HPDE6-E6E7 (cell line): Measurements from ENCODE around the gene ATP8A2.
"Not testable (repeated sequence)": the region's sequence is repeated elsewhere in the genome, so short reads cannot be mapped to it uniquely, and the experiment has no call there.

Experiments
- DNase-seq: peaks from one replicate; pipeline ENCODE4 v3.0.0; 2011; ENCODE audit warnings: missing footprints; ENCODE audit errors: extremely low spot score

Gene ATP8A2

DNA sequence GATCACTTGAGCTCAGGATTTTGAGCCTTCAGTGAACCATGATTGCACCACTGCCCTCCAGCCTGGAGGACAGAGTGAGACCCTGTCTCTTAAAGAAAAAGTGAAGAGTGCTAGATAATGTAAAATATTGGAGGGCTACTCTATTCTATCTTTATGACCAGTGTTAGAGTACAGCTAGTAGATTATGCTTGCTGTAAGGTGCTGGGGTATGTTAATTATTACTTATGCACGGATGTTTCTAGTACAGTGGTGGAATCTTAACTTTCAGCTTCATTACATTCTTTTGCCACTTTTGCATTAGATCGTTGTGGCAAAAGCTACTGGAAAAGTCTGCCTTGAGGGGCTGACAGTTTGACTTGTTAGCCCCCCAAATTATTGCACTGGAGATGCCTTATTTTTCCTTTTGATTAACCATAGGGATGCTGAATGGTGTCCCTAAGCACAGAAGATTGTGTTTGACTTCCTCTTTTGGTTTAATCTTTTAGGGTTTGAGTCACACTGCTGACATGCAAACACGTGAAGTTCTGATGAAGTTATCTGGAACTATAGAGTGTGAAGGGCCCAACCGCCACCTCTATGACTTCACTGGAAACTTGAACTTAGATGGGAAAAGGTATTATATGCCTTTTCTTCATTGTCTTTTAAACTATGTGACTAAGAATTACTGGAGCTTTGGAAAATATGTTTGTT is 169.8 kb downstream of the ATP8A2 start:
- no peak for DNase-seq

DNA sequence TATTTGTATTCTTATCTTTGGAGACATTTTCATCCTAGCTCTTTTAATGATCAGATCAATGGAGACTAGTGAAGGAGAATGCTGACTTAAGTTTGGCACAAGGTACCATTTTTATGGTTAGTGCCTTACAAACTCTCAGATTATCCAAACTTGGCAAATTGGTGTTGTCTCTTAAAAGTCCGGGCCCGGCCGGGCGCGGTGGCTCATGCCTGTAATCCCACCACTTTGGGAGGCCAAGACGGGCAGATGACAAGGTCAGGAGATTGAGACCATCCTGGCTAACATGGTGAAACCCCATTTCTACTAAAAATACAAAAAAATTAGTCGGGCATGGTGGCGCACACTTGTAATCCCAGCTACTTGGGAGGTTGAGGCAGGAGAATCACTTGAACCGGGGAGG is 177.2 kb downstream of the ATP8A2 start:
- DNase-seq, result not testable (repeated sequence)

DNA sequence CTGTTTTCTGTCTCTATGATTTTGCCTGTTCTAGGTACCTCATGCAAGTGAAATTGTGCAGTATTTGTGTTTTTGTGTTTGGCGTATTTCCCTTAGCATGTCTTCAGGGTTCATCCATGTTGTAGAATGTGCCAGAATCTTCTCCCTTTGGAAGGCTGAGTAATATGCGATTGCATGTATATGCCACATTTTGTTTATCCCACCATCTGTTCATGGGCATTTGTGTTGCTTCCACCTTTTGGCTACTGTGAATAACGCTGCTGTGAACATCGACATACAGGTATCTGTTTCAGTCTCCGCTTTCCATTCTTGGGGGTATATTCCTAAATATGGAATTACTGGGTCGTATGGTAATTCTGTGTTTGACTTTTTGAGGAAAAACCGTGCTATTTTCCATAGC is 190.0 kb downstream of the ATP8A2 start:
- DNase-seq, result no peak

DNA sequence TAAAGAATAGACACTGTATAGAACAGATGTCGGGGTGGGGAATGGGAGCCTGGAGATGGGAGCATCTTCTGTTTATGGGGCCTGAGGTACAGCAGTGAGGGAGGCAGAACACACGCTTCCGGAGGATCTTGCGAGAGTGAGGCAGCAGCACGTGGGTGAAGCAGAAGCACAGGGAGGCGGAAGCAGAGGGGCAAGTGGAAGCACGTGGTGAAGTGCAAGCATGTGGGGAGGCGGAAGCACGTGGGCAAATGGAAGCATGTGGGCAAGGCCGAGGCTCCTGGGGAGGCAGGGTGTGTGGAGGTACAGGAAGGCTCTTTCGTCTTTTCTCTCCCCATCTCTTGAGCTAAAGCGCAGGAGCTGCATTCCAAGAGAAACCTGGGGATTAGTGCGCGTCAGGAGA is 198.4 kb downstream of the ATP8A2 start:
- no peak for DNase-seq

DNA sequence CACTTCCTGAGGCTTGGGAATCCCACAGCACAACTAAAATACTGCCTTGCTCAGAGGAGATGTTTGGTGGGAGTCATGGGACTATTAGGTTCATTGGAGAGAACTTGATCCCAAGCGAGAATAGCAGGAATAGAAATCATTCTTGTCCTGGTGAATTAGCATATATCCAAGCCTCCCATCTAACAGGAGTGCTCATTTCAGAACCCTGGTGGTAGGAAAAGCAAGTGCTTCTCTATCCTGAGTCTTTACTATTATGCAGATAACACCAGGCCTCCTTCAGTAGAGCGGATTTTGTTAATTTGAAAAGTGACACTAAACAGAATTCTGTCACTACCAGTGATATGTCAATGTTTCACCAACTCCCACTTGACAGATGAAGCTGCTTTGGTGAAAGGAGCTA is 199.5 kb downstream of the ATP8A2 start:
- DNase-seq, result no peak

DNA sequence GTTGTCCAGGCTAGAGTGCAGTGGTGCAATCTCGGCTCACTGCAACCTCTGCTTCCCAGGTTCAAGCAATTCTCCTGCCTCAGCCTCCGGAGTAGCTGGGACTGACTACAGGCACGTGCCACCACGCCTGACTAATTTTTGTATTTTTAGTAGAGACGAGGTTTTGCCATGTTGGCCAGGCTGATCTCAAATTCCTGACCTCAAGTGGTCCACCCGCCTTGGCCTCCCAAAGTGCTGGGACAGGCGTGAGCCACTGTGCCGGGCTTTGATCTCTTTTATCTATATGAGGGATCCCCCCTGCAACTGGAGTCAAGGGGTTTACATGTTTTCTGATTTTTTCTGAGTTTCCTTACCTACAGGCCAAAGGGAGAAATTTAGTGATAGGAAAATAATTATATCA is 200.4 kb downstream of the ATP8A2 start:
- DNase-seq, result not testable (repeated sequence)

DNA sequence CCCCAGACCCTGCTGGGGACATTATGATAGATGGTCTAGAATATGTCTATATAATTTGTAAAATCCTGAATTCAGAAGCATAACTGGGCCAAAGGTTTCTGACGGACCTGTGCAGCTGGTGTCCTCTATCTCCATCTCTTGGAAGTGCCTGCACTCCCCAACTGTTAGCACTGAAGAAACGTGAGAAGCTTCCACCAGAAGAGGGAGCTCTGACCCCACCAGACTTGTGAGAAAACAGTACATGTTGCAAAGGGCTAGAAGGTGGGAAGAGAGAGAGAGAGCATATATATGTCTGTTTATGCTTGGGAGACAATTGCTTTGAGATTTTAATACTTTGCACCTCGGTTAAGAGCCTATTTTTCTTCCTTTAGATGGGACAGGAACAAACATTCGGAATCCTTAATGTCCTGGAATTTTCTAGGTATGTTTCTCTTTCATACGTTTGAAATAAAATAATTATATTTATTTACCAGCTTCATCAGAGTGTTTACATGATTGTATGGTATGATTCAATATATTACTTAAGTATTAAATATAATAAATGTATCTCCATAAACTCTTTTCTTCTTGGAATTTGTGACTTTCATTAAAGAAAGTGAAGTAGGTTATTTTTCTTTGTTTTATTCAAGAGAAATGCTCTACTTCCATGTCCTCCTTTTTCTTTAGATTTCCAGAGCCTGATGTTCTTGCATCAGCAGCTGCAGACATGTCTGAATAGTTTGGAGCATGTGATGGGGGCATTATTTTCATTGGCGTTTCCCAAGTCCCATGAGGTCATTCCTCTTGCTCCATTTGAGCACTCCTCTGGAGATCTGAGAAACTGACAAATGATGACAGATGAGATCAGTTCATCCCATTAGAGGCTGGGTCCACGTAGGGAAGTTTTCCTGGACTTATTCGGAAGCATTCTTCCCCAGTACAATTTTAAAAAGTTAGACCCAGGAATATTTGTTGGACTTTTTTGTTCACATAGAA is 202.9 kb downstream of the ATP8A2 start:
- DNase-seq, result peak; percentile 1

DNA sequence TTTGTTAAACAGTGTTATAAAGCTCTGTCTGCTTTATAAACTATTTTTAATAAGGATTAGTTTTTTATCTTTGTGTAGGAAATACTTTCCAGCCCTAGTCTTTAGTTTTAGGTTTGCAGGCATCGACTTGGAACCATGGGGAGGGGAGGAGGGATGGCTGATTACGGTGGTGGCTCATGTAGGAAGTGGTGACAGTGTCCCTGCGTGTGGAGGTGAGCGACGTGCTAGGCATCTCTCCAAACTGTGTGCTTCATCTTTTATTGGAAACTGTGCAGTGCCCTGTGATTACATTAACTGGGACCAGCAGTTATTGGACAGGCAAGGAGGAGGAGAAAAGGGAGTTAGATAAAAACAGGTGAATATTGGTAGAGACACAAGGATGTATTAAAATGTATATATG is 203.8 kb downstream of the ATP8A2 start:
- no peak for DNase-seq

DNA sequence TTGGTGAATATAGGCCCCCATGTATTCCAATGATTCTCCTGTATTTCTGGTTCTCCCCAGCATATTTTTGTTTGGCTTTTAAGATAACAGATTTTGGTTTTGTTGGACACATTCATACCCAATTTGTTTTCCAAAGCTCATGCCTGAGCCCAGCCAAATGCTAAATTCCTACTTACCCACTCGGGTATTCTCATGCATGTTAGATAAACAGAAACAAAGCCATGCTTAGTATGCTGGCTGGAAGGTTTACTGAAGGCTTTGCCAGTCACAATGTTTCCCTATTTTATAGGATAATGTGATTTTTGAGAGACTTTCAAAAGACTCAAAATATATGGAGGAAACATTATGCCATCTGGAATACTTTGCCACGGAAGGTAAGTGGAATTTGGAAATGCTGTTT is 206.8 kb downstream of the ATP8A2 start:
- DNase-seq, result no peak

DNA sequence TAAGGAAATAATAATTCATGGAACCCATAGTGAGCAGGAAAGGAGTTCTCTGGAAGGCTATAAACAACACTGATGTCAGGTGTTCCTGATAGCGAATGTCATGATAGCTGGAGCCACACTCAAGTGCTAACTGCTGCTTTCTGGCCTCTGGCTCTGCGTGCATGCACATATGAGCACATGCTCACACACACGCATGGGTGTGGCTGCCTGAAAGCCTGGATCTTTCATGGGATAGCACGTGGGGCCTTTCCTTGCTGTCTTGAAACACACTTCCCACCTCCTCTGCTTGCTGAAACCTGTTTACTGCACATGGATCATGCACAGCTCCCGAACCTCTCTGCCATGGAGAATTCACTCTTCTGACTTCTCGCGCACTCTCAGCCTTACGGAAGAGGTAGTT is 207.4 kb downstream of the ATP8A2 start:
- no peak for DNase-seq

DNA sequence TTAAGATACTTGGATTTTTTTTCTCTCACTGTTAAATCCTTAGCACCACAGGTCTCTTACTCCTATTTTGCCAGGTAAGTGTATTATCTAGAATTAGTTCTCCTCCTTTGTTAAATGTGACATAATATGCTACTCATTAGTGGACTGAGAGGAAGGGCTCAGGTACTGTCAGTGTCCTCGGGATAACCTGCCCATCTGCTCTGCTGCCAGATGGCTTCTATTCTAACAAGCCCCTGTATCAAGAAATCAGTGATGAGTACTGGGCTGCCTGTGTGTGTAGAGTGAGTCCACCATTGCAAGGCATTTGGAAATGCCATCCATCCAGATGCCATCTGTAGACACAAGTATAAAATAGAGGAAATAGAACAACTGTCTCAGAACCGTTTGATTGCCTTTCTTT is 209.6 kb downstream of the ATP8A2 start:
- no peak for DNase-seq

DNA sequence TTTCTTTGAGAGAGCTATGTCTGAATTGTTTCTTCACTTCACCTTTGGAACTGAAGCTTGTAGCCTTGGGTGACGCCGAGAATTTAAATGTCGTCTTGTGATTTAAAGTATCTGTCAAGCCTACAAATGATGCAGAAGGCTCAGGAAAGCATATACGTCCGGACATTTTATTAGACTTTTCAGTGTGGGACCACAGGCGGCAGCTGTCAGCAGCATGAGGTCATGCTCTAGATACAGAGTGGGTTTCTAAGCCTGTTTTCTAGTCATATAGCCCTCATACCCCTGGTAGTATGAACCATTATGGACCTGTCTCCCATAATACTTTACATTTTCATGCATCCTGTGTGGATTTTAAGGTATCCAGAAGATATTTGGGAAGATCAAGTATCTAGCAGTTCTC is 212.3 kb downstream of the ATP8A2 start:
- DNase-seq, result no peak

DNA sequence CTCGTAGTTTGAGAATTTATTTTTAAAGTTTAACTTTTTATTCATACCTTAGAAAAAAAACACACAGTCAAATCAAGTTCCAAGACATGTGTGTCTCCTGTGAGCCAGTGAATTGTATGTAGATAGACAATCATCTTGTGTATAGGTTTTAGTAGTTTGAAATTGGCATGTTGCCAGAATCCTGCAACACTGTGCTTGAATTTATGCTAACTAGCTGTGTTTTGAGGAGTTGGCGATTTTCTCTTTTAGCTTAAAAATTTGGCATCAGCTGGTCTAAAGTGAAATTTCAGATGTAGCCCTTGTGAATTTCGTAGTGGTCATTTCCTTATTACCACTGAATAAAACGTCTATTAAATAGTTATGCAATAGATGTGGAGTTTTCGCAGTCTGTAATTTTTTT is 213.2 kb downstream of the ATP8A2 start:
- DNase-seq, result no peak

DNA sequence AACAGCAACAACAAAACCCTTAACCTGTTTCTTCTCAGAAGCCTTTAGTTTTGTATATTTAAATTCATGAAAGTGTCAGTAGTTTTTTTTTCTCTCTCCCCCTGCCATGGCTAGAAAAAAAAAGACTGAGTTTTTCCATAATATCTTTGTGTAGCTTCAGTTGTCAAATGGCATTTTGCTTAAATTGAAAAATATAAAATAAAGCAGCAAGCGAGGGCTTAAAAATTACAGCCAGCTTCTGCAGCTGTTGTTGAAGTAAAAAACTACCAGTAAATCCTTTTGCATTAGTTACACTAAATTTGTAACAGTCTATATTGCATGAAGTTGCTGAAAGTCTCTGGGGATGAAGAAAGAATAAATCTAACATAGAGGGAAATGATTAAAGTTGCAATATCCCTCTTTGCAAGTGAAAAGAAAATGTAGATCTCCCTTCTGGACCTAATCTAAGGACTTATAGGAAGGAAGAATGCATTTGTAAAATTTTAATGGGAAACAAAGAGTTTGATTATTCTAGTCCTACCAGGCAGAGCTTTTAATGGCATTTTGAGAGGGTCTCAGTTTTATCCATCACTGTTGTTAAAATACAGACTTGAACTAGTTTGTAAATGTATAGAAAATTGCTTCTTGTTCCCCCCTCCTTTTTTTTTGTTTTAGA is 215.7 kb downstream of the ATP8A2 start:
- no peak for DNase-seq

DNA sequence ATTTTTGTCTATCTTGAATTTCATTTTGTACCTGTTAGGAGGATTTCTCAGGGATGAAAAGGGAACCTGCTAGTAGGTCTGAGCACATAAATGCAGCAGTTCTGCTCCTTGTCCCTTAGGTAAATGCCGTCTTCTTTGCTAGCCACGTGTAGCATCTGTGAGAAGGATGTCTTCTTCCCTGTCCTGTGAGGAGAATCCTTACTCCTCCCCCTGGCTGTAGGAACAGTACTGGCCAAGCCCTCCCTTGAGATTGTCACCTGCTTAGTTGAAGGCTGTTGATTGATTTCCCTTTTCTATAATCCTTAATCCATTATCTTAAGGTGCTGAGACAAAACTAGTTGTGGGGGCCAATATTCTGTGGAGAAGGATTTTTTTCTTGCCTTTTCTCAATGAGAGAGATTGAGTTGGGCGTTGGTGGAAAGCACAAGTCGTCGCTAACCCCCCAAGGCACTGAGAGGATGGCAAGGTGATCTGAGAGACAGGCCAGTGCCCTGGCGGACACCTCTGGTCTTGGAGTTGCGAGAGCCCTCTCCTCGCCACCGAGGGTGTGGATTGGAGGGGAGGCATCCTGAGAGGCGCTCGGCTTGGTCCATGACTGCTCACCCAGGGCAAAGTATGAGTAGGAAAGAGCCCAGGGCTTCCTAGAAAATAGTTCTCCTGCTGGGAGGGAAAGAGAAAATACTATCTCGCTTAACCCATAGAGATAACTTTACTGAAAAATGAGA is 216.7 kb downstream of the ATP8A2 start:
- no peak for DNase-seq

DNA sequence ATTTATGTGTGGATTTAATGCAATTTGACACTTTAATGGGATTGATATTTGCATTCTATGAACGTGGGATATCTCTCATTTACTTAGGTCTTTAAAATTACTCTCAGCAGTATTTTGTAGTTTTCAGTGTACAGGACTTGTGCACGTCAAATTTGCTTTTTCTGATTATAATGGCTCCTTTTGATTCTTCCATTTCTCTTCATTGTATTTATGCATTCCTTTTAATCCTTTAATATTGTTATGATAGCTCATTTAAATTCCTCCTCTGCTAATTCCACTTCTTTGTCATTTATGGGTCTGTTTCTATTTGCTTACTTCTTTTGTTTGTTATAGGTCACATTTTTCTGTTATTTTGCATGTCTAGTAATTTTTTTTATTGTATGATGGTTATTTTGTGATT is 226.6 kb downstream of the ATP8A2 start:
- DNase-seq, result no peak

DNA sequence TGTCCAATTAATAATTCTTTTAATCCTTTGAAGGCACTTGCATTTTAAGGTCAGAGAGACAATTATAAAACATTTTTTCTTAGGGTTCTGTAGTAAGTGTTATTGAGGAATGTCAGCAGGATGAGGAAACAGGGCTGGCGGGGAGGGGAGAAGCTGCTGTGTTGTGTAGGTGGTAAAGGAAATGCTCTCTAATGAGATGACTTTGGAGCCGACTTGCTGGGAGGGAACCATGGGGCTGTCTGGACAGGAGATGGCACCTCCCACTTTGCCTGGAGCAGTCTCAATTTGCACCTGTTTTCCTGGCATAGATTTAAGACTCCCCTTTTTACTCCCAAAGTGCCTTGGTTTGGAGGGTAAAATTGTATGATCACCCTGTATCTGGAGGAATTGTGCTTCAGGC is 230.4 kb downstream of the ATP8A2 start:
- no peak for DNase-seq

DNA sequence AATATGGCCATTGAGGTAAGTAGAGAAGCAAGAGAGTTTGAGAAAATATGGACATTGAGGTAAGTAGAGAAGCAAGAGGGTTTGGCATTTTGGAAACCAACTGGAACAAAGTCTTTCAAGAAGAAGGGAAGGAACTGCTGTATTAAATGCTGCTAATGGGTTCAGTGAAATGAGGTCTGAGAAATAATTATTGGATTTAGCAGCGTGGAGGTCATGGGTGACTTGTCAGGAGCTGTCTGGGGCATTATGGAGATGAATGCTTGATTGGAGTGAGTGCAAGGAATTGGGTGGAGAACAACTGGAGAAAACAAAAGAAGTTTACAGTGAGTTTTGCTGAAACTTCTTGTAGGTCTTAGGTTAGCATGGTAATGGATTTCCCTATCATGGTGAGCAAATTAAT is 232.3 kb downstream of the ATP8A2 start:
- no peak for DNase-seq

DNA sequence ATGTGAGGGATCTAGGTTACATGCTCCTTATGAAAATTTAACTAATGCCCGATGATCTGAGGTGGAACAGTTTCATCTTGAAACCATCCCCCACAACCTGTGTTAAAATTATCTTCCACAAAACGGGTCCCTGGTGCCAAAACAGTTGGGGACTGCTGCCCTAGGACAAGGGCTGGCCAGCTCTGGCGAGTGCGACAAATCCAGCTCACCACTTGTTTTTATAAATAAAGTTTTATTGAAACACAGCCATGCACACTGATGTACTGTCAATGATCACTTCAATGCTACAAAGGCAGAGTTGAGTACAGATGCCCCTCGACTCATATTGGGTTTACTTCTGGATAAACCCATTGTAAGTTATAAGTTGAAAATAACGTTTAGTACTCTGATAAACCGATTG is 235.3 kb downstream of the ATP8A2 start:
- DNase-seq, result no peak

DNA sequence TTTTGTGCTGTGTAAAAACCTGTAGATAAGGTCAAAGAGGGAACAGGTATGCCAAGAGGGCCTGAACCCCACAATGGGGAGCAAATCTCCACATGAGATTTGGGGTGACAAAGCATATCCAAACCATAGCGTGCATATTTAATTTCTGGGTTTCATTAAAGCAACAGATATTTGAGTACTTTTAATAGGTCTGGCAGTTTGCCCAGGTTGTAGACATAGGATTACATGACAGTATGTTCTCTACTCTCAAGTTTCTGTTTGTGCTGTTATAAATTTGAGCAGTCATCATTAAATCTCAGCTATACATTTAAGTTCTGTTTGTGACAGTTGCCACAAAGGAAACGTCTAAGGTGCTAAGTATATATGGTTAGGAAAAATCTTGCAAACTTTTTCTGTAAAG is 236.4 kb downstream of the ATP8A2 start:
- DNase-seq, result no peak

DNA sequence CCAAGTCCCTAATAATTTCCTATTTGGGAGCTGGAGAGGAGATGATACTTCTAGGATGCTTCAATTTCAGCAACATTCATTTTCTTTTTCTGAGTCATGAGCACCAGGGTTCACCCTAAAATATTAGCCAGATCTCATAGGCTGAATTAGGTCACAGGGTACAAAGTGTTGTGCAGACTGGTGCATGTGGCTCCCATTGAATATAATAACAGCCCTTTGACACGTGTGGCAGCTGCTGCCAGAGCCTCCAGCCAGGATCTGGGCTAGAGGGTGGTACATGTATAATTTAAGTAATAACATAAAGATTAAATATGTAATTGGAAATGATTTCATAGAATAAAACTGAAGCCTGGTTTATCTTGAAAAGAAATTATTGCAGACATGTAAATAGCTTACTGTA is 244.9 kb downstream of the ATP8A2 start:
- DNase-seq, result no peak

DNA sequence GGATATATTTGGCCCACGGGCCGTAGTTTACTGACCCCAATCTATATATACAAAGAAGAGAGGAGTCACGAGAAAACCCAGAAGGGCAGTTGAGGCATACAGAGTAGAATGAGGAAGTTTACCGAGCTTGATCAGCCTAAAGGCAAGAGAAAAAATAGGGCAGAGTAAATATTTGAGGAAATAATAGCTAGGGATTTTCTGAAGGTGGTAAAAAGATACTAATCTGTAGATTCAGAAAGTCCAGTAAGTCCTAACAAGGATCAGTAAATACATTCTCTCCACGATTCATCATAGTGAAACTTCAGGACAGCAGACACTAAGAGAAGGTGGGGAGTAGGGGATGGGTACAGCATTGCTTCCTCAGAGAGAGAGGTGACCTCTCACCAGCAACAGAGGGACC is 248.1 kb downstream of the ATP8A2 start:
- DNase-seq, result no peak
